GM04503 (cell line): ENCODE data around the gene RASGRP2.

Experiments used
- DNase-seq: peaks from one replicate; pipeline ENCODE4 v3.0.0-alpha.2; 2012; ENCODE audit warnings: low read depth

The RASGRP2 gene

DNA sequence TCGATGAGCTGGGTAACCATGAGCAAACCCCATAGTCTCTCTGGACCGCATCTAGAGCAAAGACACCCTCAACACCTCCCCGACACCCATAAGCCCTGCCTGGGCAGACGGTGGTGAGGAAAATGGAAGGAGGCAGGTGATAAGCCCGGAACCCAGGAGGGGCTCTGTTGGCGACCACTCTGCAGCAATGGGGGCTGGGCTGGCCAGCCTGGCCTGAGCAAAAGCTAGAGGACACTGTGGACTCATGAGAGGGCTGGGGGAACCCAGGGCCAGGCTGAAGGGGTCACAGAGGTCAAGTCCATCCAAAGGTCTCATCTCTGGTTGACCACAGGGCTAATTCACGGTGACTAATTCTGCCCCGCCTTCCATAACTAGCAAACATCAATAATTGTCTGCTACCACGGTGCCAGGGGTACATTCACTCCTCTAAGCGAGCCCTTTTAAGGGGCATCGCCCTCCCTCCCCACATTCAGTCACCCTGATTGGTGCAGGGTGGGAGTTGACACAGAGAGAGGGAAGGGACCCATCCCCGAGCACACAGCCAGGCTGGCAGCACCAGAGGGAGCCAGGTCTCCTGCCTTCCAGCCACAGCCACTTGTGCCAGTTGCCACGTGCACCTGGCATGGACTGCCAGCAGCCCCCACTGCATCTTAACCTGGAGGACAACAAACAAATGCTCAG is 11.9 kb upstream of the RASGRP2 start:
- no peak for DNase-seq

GRCh38 chr11:64754919-64755662 is 11.1 kb upstream of the RASGRP2 start:
- DNase-seq: no peak

GRCh38 chr11:64754124-64754918 is 10.4 kb upstream of the RASGRP2 start:
- no peak for DNase-seq

DNA sequence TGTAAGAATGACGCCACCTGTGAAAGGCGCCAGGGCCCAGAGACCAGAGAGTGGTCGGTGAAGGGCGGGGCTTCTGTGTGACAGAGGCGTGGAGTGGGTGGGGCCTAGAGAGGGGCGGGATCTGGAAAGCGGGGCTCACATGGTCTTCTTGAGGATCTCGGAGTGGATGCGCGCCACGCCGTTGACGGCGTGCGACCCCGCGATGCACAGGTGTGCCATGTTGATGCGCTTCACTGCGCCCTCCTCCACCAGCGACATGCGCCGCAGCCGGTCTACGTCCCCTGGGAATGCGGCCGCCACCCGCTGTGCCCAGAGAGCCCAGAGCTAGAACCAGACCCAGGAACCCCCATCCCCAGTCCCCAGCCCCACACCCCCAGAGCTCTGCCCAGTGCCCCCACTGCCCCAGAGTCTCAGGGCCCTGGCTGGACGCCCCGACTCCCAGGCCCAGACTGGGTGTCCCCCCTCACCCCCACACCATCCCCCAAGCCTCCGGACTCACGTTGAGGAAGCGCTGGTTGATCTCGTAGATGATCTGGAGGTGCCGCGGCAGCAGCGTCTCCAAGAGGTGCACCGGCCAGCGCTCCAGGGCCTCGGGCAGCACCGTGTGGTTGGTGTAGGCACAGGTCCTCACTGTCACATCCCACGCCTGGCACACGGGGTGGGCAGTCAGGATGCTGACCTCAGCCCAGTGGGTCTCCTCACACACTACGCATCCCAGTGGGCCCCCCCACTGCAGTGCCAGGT is 9.6 kb upstream of the RASGRP2 start:
- no peak for DNase-seq

DNA sequence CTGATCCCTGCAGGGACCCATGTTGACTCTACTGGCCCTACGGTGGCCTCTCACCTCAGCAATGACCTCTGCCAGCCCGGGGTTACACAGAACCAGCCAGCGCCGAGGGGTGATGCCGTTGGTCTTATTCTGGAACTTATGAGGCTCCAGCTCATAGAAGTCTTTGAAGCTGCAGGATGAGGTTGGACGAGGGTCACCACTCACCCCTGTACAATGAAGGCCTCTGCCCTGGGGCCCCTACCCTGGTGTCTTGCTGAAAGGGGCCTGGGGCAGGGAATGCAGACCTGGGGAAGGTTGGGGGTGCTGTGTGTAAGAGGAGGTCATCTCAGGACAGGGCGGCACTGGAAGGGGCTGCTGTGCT is 9.1 kb upstream of the RASGRP2 start:
- no peak for DNase-seq

DNA sequence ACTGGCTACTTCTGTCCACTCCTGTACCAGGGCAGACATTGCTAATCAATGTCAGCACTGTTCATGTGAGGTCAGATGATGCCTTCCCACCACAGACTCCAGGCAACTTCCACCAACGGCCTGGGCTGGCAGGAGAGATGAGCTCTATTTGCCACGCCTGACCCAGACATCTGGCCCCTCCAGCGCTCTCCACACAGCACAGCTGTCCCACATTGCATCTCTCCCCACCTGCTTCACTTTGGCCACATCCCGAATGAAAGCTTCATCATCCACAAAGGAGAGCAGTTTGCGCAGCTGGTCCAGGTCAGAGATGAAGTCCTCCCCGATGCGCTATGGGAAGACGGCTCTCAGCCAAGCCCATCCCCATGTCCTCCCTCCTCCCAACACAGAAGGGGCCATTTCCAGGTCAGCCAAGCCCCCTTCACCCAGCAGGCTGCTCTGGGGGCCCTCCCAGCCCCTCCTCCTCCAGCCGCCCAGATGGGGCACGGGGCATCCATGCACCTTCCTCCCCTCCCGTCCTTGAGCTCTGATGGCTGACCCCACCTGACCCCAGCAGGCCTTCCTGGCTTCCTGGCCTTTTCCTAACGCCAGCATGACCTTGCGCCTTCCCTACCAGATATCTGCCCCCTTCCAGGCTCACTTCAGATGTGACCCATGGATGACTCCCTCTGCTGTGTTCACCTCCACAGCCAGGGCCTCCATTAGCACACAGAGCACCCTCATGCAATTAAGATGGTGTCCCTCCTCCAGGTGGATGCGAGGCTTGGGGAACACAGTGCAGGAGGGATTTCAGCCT is 8.4 kb upstream of the RASGRP2 start:
- DNase-seq: no peak

GRCh38 chr11:64751580-64751979 is 7.6 kb upstream of the RASGRP2 start:
- DNase-seq: no peak

- DNase-seq: no peak
Measured at GRCh38 chr11:64751136-64751535, 7.2 kb upstream of the RASGRP2 start.

DNA sequence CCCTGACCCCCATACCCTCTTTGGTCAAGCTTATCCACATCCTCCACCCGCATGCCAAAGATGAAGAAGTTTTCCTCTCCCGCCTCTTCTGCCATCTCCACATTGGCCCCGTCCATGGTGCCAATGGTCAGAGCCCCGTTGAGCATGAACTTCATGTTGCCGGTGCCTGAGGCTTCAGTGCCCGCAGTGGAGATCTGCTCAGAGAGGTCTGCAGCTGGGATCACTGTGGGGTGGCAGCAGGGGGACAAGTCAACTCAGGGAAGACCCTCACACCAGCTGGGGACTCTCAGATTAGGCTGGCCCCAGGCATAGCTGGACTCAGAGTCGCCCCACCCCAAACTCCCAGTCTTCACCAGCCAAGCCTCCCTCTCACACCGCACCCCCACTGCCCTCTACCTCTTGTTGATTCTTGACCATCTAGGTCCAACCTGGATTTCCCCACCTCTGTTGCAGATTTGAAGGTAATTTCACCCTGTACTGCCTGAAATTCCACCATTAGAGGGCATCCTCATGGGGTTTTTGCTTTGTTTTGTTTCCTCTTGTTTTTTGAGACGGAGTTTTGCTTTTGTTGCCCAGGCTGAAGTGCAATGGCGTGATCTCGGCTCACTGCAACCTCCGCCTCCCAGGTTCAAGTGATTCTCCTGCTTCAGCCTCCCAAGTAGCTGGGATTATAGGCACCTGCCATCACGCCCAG is 6.6 kb upstream of the RASGRP2 start:
- no peak for DNase-seq

- peak; percentile 79 for DNase-seq
Measured at GRCh38 chr11:64747961-64748665, 4.2 kb upstream of the RASGRP2 start.

DNA sequence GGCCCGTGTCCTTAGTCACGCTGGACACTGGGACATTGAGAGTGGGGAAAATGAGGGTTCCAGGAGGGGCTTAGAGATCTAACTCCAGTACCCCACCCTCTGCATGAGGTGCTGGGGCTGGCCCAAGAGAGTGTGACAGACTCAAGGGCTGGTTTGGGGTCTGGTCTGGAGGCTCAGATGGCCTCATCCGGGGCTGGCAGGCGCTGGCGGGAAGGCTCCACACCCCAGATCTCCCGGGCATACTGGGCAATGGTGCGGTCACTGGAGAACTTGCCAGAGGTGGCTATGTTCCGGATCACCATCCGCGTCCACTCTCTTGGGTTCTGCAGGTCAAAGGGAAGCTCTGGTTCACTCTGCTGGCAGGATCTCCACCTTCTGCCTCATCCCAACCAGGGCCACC is 2.5 kb upstream of the RASGRP2 start:
- no peak for DNase-seq

GRCh38 chr11:64745521-64746328 is 1.8 kb upstream of the RASGRP2 start:
- no peak for DNase-seq

GRCh38 chr11:64745189-64745520 is 1.2 kb upstream of the RASGRP2 start:
- no peak for DNase-seq

DNA sequence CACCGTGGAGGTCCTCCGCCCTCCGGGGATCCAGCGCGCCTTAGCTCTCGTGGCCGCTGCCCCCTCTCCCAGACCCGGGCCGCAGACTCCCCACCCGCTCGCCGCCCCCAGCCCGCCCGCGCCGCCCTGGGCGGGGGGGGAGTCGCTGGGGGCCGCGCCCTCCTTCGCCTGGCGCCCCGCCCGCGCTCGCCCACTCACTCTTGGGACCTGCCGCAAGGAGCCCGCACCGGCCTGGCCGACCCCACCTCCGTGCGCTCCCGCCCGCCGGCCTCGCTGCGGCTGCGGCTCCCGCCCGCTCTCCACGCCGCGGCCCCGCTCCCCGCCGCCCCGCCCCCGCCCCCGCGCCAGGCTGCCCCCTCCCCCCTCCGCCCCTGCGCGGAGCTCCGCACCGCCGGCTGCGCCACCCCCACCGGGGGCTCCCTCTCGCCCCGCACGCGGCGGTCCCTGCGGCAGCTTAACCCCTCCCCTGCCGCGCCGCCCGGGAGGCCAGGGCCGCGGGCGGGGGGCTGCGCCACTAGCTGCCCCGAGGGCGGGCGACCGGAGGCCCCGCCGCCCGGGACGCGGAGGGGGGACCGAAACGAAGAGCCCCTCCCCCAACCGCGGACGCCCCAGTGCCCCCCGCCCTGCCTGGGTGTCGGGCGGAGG is 724 bp upstream of the RASGRP2 start:
- no peak for DNase-seq

DNA sequence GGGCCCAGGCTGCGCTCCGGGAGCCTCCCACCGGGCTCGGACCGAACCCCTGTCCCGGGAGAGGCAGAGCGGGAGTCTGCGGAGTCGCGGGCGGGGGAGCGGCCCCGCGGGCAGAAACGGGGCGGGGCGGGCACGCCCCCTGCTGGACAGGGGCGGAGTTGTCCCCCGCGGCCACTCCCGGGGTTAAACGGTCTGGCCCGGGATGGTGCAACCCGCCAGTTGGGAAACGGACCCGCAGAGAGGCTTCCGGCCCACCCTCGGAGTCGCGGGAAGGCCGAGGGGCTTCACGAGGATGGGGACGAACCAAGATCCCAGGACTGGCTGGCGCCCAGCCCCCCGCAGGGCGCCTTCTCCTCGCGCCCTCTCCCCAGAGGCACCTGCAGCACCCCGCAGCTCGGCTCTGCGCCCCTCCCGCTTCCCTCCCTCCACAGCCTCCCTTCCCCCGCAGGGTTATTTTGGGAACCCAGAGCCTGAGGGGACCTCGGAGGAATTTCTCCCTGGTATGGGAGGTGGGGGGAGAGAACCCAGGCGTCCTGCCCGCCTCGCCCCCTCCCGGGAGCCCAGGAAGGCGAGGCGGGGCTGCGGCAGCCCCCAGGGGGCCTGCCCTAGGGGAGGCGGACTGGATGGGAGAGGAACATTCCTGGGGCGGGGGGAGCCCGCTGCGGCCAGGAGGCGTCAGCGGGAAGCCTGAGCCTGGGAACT is 902 bp downstream of the RASGRP2 start:
- DNase-seq: no peak

DNA sequence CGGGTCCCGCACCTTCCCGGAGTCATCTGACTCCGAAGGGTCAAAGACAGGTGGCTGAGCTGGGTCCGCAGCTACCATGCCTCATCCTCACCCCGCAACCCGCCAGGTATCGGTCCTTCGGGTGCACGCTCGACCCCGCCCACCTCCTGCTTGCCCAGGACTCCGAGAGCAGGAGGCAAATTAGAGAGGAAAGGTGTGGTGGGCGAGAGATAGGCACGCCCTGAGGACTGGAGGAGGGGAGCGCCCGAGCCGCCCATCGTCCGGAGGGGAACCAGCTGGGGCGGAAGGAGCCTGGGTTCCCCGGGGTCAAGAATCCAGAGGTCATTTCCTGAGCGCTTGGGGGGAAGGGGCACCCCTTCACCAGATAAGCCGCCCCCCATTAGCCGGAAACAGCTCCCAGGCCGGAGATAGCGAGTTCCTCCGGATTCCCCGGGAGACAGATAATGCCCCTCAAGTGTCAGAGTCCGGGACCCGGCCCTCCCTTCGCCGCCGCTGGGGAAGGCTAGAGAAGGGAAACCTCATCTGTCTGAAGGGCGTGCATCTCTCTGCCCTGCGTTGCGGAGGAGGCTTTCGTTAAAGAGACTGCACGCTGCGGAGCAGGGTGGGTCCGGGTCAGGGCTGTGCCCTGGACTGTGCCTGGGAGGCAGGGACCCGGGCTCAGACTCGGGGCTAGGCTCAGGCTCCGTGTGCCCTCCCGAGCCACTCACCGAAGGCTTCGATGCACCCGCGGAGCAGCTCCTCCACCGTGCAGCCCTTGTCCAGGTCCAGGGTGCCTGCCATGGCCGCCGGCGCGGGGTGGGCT is 1.7 kb downstream of the RASGRP2 start:
- no peak for DNase-seq

- no peak for DNase-seq
Measured at GRCh38 chr11:64741375-64742086, 2.4 kb downstream of the RASGRP2 start.
